ENCODE results near the gene OR10H4. TPM values are rescaled to one million over a fixed set of nuclear protein-coding genes. Genes with fewer than 3 reads are reported as not detected.

OR10H4 gene
- total and polyA plus RNA-seq, 2 of the 8 experiments (the other 6 are each of a cell fraction or from before 2014, with no cell fraction given), result not detected

GRCh38 chr19:15902254-15902653, 46.6 kb upstream of the OR10H4 start:
- H3K4me1 ChIP-seq (replicated peaks in 1 of 4; ENCODE audit: control insufficient read depth in 3 of 4, insufficient read depth in 4 of 4, low read length in 3 of 4), result no peaks in the 10 kb centered on the region
- CTCF ChIA-PET (ENCODE audit: partially characterized antibody), result no interaction called here
- no peak for FAIRE-seq

More at GRCh38 chr19:15902254-15902653, 46.6 kb upstream of the OR10H4 start:
- no peak for DNase-seq (ENCODE audit: low read depth in 1 of 2, low spot score in 2 of 2)
- Histone ChIP-seq H3K9ac (replicated peaks in 1 of 4; ENCODE audit: extremely low read depth in 1 of 4, low read depth in 3 of 4, low read length in 3 of 4) (no peak overlapping the region), H3K27ac (ENCODE audit: low read depth, low read length) (no peak overlapping the region), H3K4me3 (ENCODE audit: extremely low read depth in 1 of 4, insufficient read depth in 2 of 4, low read depth in 3 of 4, low read length in 4 of 4) (no peak overlapping the region), H3K36me3 (ENCODE audit: control insufficient read depth in 2 of 4, insufficient read depth in 4 of 4, low read length in 3 of 4) (no peaks in the 10 kb centered on the region), H3K79me2 (ENCODE audit: control insufficient read depth in 1 of 2, insufficient read depth in 2 of 2, low read length in 2 of 2) (no peaks in the 10 kb centered on the region), H2BK15ac (ENCODE audit: low read length) (no peak overlapping the region), H2BK5ac (ENCODE audit: low read depth, low read length) (no peak overlapping the region), H3K79me1 (ENCODE audit: low read depth, low read length) (no peaks in the 10 kb centered on the region), H3K23me2 (ENCODE audit: low read depth, low read length) (no peaks in the 10 kb centered on the region), H2BK120ac (replicated peaks; ENCODE audit: low read depth, low read length) (no peak overlapping the region), H3K9me3 (ENCODE audit: insufficient read depth in 2 of 2, low read depth in 1 of 2, low read length in 1 of 2) (peaks cover 45 to 55% of the 10 kb centered on the region in 2 experiments), H4K91ac (replicated peaks; ENCODE audit: insufficient read length, low read length) (no peak overlapping the region), H3K27me3 (replicated peaks in 1 of 4; ENCODE audit: control insufficient read depth in 3 of 4, extremely low read depth in 1 of 4, insufficient read depth in 3 of 4, low read length in 3 of 4) (no peaks in the 10 kb centered on the region), H3K18ac (ENCODE audit: extremely low read depth, low read length) (no peak overlapping the region), H4K20me1 (replicated peaks in 1 of 2; ENCODE audit: control insufficient read depth in 1 of 2, insufficient read depth in 2 of 2, low read length in 2 of 2) (no peaks in the 10 kb centered on the region), H4K5ac (ENCODE audit: insufficient read length, low read depth, low read length) (no peak overlapping the region), H3K4me2 (ENCODE audit: insufficient read depth in 1 of 2, low read depth in 2 of 2, low read length in 2 of 2) (no peak overlapping the region), H2BK12ac (ENCODE audit: low read depth, low read length) (no peak overlapping the region), H3K4ac (replicated peaks; ENCODE audit: insufficient read length, low read depth, low read length) (no peak overlapping the region), H4K8ac (ENCODE audit: extremely low read depth, insufficient read depth, low read length) (no peak overlapping the region), H3K14ac (ENCODE audit: insufficient read length) (no peak overlapping the region), H2AFZ (ENCODE audit: low read length) (no peak overlapping the region), H2BK20ac (ENCODE audit: low read length) (no peak overlapping the region), H3K23ac (ENCODE audit: insufficient read length) (no peak overlapping the region), H3K56ac (replicated peaks; ENCODE audit: insufficient read length, low read depth, low read length) (no peak overlapping the region), H2AK5ac (ENCODE audit: low read depth, low read length) (no peak overlapping the region)
- POLR2A ChIA-PET (ENCODE audit: partially characterized antibody), result no interaction called here
- WGBS, 2 experiments (ENCODE audit: extremely low coverage in 1 of 2, insufficient coverage in 1 of 2, insufficient read length in 1 of 2, insufficient replicate concordance in 2 of 2, low coverage in 1 of 2, low lambda C conversion rate in 2 of 2, missing lambda C conversion rate in 1 of 2), result 82% methylated on average over 6 of the region's 11 CpGs; no CpG with 5 or more reads in 1 of the 2 experiments
- TF ChIP-seq ATF3 (IDR thresholded peaks at IDR 0.05; ENCODE audit: insufficient read depth, low read depth, low read length) (no peak), NRF1 (IDR thresholded peaks at IDR 0.05; ENCODE audit: low read depth, low read length) (no peak)

Measured in H1 (cell line).